GM18868 (cell line): ENCODE data around the gene NTF3.

Experiments used
- ATAC-seq: cut with Tn5 transposase; IDR thresholded peaks from one replicate; pipeline ENCODE4 v1.9.1; 2021; ENCODE audit warnings: mild to moderate bottlenecking, moderate library complexity; ENCODE audit not compliant: unreplicated experiment

Gene NTF3

DNA sequence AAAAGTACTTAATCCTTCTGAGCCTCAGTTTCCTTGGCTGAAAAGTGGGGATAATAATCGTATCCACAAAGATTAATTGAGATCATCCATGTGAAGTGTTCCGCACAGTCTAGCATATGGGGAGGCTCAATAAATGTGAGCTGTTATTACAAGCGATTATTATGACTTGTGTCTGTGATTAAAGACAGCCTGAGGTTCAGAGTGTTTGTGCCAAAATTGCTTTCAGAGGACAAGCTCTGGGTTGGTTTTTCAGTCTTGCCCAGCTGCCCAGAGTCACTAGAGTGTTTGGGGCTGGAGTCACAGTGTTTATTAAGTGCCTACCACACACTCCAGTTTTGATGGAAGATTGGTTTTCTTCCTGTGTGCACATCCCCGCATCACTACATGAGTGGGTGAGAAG, 53.5 kb downstream of the NTF3 start:
- no peak for ATAC-seq

DNA sequence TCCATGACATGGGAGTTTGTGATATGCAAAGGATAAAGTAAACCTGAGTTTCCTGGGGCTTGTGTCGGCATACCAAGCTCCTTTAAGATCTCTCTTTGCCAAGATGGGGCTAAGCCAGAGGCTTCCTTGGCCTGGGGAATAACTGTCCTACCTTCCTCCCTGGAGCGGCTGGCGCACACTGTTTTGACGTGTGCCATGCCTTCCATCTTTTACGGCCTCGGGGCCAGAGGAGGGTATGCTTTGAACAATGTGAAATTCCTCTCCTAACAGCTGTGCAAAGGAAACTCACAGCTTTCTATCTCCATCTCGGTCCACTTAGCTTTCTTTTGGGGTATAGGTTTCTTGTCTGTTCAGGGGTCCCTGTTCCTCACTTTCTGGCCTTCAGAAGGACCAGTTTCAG, 55.2 kb downstream of the NTF3 start:
- no peak for ATAC-seq

DNA sequence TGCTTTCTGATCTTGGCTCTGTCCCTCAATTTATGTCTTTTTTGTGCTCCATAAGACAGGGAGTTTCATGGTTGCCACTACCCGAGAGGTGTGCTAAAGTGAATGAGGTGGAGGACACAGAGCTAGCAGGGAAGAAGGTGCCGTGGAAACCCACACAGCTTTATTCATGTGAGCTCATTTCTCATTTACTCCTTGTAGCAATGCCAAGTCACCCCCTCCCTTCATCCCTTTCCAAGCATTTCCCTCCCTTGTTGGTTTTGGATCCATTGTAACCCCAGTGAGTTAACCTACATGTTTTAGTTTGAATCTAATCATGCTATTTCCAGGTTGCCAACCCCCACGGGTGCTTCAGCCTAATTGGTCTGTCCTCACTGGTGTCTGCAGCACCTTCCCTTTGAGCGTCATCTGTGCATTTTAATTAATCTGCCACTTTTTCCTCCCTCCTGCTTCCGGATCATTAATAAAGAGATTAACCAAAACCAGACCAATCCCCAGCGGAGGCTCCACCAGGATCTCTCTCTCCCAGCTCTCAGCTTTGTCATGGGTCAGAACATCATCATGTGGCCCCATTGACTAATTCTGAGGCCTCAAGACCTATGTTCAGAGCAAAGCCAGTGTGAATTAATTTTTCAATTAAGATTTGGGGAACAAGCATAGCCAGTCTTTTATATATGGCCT, 56.2 kb downstream of the NTF3 start:
- ATAC-seq: no peak

DNA sequence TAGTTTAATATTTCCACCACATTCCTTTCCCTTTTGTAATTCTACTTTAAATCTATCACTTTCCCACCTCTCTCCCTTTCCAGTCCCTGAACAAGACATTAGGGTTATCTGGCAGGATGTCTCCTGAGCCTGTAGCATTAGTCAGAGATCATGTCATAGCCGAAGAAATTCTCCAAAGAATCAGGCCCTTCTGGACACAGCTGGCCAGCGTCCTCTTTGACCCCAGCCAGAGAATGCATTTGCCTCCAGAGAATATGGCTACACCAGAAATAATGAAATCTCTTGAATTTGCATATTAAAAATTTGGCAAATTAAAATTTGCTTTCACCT, 56.7 kb downstream of the NTF3 start:
- ATAC-seq: no peak

DNA sequence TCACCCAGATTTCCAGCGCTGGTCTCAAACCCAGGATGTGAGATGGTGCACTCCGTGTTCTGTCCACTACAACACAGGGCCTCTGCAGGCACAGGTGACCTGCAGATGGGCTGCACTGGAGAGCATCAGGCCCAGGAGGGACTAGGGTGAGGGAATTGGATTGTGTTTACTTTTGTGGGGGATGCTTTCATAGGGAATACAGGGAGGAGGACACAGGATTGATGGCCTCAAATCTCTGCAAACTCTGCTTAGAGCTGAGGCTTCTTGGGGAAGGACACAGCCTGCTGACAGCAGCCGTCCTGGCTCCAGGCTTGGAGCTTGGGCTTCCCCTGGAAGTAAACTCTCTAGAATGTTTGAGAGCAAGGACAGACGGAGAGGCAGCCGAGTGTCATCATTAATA, 57.1 kb downstream of the NTF3 start:
- ATAC-seq: no peak

DNA sequence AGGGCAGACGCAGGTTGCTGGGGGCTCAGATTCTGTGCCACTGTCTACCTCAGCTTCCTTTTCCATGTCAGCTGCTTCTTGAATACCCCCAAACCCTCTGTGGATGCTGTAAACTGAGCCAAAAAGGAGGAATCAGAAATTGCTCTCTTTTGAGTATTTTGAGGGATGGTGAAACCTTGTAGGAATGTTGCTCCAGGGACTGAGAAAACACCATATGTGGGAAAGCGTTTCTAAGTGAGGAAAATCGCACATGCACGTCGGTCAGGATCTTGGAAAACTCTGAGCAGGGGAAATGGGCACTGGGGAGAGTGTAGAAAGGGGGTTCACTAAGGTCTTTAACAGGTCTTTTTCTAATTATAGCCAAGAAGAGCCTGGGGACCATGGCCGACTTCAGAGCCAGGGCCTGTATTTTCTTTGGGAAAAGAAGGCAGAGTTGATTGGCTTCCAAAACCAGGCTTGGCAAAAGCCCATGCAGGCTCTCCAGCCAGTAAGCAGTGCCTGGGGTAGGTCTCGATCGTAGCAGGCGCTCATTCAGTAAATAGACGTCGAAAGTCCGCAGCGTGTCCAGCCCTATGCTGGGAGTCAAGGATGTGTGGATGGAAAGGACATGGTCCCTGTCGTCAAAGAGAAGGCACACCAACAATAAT, 58.0 kb downstream of the NTF3 start:
- no peak for ATAC-seq

DNA sequence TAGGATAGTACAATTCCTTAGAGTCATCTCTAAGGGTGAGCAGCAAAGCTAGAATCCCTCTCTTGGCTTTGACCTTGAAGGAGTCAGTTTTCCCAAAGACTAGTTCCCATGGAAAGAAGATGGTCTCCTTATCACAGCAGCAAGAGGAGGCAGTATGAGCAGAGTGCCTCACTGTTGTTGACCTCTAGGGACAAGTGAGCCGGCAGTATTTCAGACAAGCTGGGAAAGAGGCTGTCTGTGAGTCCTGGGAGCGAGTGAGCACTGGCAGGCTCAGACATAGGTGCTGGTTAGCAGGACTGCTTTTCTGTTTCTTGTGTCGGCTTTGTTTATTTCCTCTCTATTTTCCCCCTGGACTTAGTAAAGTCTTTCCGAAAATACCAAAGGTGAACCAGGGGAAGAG, 60.7 kb downstream of the NTF3 start:
- ATAC-seq: no peak

DNA sequence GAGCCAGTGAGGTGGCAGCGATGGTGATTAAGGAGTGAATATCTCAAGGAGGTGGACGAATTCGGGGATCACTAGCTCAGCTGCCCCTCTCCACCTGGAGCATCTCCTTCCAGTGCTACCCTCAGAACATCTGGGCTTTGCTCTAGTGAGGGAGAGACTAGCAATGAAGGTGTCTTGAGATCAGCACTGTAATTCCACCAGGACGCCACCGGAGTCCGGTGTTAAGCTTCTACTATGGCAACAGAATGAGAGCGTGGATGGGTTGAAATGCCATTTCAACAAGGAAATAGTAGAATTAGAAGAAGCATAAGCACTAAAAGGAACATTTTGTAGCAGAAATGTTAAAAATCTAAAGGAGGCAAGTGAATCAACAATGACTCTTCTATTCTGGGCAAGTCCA, 61.1 kb downstream of the NTF3 start:
- no peak for ATAC-seq

DNA sequence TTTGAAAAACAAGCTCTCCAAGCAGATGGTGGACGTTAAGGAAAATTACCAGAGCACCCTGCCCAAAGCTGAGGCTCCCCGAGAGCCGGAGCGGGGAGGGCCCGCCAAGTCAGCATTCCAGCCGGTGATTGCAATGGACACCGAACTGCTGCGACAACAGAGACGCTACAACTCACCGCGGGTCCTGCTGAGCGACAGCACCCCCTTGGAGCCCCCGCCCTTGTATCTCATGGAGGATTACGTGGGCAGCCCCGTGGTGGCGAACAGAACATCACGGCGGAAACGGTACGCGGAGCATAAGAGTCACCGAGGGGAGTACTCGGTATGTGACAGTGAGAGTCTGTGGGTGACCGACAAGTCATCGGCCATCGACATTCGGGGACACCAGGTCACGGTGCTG, 62.4 kb downstream of the NTF3 start:
- no peak for ATAC-seq

DNA sequence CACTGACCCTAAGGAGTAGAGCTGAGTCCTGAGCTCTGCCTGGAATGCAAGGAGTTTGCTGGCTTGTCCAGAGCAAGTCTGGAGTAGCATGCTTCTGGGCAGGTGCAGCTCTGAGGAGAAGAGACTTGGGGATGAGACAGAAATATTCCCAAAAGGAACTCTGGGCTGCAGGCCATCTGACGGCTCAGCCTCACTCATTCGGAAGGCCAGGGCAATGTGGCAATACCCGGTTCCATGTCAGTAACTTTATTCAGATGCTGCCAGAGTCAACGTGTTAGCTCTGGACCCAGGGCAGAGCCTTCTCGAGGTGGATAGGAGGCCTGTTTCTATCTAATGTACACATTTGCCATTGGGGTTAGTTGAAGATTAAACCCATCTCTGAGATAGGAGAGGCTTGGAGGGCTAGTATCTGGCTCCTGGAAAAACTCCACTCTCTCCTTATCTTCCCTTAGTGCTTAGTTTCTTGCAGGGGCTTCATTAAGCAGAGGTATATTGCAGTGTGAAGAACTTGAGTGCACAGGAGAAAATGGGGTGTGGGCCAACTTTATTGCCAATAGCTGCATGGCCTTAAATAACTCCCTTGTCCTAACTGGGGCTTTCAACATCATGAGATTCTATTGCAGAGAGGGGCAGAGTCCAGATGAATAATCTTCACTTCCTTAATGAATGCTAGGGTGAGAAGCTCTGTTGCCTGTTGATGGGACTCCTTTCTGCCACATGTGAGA, 65.6 kb downstream of the NTF3 start:
- no peak for ATAC-seq

DNA sequence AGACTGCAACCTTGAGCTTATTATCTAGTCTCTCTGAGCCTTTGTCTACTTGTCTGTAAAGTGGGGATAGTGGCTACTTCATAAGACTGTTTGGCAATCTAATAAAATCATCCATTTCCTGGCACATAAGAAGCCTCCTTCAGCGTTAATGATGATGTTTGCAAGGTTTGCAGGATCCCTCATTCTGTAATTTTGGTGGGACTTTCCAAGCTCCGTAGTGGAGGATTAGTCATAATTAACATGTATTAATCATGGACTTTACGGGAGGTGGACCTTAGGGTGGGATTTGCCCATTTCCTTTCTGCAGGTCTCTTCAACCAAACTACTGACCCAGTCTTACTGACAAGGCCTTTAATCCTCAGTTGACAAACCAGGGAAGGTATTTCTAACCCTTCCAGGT, 66.2 kb downstream of the NTF3 start:
- no peak for ATAC-seq

DNA sequence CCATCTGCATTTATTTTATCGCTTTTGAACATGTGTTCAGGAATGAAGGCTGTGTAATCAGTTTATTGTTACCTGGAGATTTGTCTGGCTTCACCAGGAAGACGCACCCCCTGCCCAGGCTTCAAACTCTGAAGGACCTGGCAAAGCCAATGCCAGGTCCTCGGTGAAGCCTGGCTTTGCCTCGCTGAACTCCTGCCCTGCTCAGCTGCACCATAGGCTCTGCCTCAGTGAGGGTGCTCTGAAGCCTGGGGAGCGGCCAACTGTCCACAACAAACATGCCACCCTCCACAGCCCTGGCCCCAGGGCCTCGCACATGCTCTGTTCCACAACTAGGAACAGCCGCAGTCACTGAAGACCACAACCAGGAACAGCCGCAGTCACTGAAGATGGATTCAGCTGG, 66.9 kb downstream of the NTF3 start:
- no peak for ATAC-seq

DNA sequence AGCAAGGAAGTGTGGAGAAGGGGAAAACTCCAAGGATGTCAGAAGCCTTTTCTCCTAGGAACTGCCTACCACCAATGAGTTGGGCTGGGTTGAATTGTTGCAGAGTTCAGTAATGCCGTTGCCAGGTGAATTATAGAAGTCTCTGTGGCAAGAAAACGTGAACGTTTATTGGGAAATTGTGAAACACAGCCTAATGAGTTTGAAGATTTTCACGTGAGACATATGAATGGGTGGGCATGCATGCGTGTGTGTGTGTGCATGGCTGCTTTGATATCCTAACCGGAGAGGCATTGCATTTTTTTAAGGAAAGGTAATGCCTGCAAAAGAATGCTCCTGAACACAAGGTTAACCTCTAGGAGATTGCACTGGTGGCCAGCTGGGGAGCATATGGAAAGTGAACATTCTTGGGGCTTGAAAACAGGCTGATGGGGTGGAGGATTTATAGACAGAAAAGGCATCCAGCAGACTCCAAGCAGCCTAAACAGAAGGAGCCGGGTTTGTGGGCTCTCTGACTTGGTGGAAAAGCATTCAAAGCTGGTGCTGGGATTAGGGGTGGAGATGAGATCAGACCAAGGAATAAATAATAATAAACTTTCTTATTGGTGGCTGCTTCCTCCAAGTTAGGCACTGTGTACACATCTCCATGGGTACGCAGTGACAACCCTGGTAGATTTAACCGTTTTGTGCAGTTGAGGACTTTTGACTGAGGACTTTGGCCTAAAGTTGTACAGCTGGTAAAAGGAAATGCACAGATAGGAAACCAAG, 67.8 kb downstream of the NTF3 start:
- no peak for ATAC-seq

DNA sequence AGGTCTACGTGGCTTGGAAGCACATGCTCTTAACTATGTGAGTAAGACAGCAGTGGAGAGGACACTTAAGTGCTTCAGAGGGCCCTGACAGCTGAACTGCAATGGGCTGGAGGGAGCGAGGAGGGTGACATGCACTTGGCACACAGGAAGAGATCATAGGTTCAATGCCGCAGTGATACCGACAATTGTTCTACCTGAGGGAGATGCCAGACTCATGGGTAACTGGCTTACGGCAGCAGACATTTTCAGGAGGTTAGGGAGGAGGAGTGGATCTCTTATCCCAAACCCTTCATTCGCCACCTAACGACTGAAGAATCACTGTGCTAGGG, 68.4 kb downstream of the NTF3 start:
- ATAC-seq: no peak

DNA sequence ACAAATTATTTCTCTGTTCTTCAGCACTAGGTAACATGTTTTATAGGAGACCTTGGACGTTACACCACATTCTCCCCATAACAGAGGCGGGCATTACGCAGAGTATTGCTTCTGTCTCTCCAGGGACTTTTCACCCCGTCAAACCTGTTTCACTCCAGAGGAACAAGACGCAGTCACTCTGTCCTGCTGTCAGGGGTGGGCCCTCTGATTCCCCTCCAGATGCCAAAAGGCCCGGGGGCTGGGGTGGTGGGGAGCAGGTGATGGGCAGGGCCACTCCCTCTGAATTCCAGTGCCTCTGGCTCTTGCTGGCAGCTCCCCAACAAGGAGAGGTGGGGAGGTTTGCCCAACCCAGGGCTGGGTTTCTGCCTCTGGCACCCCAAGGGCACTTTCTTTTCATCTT, 71.9 kb downstream of the NTF3 start:
- no peak for ATAC-seq

DNA sequence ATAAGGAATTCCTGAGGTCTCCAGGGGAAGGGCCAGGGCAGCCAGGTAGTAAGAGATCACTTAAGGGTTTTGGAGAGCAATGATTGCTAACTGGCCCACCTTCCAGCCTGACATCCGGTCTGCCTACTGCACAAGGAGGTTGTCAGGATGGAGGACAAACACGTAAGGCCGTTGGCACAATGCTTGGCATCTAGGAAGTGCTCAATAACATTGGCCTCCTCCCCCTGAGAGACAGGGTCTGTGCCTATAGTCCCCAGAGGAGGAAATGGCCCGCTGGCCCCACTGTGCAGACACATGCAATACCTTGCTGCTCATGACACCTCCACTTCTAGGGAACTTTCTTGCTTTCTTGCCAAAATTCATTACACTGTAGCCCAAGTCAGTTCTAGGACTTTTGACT, 73.2 kb downstream of the NTF3 start:
- no peak for ATAC-seq

DNA sequence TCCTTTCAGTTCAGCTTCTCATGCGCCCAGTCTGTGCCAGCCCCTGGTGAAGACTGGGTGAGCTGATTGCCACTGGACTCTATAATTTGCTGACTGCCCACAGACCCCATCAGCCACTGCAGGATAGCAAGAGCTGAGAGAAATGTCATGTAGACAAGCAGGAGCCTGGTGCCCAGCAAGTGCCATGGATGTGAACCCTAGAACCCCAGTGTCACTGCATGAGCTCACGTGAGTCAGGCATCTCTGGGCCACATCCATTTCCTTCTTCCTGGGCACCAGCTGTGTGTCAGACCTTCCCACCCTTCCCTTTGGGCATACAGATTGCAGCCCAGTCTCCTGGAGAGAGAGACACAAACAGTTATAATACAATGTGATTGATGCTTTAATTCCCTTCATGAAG, 73.8 kb downstream of the NTF3 start:
- ATAC-seq: no peak

DNA sequence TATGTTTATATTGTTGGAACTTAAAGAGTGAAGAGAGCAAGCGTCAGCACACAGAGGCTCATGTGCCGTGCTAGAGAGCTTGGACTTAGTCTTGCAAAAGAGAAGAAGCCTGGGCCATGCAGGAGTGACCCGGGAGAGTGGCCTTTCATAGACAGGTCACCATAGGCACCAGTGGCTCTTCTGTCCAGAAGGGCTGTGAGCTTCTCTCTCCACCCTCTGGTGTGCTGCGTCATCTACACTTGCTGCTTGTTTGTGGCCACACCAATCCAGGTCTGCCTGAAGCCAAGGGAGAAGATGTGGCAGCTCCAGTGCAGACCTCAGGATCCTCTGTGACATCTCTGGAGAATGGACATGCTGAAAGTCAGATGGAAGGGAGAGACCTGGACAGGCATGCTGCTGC, 74.4 kb downstream of the NTF3 start:
- ATAC-seq: no peak

DNA sequence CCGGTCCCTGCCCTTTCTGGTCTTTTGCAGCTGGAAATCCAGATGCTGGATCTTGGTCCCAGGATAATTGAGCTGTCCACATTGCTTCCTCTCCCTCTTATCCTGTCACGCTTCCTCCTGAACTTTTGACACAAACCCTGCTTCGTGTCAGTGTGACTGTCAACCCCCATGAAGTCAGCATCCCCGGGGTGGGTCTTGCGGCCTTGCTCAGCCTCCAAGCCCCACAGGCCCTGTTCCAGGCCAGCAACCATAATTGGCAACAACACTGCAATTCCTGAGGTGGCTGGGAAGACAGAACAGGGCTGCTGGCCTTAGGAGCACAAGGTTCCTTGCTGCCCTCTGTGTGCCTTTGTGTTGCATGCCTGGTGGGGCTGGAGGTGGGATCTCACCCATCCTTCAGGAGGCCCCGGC, 74.9 kb downstream of the NTF3 start:
- no peak for ATAC-seq

DNA sequence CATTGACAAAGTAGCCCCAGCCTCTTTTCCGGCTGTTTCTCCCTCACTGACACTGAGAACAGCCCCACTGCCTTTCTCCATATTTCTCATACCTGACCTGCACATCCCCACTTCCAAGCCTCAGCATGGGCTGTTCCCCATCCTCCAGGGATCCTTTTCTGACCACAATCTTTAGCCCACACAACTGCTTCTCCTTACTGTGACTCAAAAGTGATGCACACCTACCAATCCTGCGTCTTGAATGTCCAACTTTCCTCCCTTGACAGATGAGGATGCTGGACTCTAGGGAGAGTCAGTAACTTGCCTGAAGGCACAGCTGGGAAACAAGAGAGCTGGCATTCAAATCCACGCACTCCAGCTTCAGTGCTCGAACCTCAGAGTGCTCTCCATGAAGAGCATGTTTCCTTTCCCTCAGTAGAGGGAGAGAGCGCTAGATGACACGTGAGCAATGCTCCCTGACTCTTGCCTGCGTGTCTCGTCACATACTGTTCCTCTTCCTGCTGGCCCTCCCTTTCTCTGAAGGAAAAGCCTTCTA, 75.6 kb downstream of the NTF3 start:
- ATAC-seq: no peak

DNA sequence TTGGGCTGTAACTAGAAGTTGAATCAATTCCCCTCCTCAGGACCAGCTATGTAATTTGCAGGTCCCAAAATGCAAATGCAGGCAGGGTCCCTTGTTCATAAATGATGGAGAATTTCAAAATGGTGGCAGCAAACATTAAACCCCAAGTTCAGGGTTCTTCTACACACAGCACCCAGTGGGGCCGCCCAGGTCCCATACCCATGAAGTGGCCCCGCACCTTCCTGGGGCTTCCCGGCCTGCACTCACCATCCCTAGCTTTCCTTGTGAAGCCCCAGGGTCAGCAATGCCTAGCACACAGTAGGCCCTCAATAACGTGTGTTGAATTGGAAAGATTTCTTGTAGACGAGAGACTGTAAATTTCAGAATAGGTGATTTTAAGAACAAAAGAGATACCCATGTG, 76.0 kb downstream of the NTF3 start:
- no peak for ATAC-seq

DNA sequence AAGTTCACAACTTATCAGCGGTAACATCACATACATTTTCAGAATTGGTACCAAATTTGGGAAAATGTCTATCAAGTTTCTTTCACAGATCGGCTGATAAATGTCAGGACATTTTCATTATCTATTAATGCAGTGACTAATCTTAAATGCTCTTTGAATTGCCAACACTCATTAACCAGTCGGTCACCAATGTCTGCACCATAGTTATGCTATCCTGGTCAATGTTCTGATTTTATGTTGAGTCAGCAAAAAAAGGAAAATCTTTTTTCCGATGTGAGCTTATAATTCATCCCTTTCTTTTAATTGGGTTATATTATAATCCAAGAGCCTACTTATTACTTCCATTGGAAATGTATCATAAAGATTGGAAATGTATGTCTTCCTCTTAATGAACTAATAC, 77.2 kb downstream of the NTF3 start:
- no peak for ATAC-seq
